Dermis blood vessel endothelial cell (primary cell): ENCODE measurements around the gene EFTUD2. TPM values are rescaled to one million over a fixed set of nuclear protein-coding genes. Genes with fewer than 3 reads are reported as not detected.
"Not testable (repeated sequence)": the region's sequence is repeated elsewhere in the genome, so short reads cannot be mapped to it uniquely, and the experiment has no call there.

Experiments
- DNase-seq: peaks from one replicate; pipeline ENCODE4 v3.0.0; 2010
- total RNA-seq: library from RNA; depleted of rRNA; stranded (reverse); fragments of >200 nt; gene quantifications from 2 replicates; pipeline ENCODE4 v1.2.3, GENCODE V29; 2014

EFTUD2 gene
- total RNA-seq, 1 donor from 2014 or later: 154 TPM

DNA sequence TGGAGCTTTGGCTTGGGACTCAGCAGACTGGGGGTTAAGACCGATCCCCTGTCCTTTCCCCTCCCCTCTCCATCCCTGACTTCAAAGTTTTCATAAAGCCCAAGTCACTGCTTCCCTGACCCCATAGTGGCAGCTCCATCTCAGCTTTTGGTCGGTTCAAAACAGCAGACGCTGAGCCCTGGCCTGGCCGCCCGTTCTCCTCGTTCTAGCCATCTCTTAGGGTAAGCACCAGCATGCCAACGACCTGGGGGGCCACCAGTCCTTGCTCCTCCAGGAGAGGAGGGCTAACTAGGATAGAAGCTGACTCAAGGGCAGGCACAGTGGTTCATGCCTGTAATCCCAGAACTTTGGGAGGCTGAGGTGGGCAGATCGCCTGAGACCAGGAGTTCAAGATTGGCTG is 53.0 kb downstream of the EFTUD2 start:
- no peak for DNase-seq

DNA sequence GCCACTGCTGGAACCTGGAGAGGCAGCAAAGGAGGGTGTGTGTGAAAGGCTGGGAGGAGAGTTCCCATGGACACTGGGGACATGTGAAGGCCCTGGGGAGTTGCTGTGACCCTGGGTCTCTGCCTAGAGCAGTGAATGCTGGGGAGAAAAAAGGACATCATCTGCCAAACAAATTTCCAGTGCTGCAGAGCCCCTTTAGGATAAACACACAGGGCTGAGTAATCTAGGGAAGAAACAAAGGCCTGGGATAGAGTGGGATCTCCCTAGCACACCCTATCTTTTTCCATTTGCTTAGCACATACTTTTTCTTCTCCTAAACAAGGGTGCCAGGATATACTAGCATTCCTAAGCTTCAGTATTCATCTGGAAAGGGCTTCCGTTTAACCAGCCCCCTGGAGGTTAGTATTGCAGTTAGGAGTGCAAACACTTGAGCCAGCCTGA is 54.8 kb downstream of the EFTUD2 start:
- DNase-seq: peak; percentile 30

DNA sequence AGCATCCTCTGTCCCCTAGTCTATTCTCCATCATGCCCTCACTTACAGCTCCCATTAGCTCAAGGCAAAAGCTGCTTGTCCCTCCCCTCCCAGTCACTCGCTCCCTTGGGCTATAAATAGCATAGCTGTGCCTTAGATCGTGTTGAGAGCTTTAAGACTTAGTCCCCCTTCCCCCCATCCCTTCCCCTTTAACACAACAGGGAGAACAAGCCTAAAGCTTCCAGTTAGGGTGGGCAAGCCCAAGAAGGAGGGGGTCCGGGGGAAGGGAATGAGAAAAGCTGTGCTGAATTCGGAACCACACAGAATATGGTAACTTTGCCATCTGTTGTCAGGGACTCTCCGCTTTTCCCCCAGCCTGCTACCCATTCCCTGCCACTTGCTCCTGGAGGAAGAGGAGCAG is 56.5 kb downstream of the EFTUD2 start:
- DNase-seq: no peak

DNA sequence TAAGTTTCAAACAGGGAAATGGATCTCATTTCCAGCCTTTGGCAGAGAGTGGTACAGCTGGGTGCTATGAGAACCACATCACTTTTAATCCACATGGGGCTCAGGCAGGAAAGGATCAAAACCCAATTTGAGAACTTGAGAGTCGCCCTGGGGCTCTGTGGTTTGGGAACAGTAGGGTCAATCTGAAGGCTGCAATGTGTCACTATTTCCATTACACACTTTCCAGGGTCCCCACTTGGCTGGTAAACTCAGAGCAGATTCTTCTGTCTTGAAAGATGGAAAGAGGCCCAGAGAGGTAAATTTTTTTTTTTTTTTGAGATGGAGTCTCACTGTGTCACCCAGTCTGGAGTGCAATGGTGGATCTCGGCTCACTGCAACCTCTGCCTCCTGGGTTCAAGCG is 58.3 kb downstream of the EFTUD2 start:
- no peak for DNase-seq

DNA sequence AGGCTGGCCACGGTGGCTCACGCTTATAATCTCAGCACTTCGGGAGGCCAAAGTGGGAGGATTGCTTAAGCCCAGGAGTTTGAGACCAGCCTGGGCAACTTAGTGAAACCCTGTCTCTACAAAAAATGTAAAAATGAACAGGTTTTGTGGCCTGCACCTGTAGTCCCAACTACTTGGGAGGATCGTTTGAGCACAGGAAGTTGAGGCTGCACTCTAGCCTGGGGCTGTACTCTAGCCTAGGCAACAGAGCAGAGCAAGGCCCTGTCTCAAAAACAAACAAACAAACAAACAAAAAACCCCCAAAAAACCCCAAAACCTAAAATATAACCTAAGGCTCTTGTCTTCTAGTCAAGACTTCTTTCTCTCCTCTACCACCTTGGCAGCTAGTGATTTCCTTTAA is 59.0 kb downstream of the EFTUD2 start:
- no peak for DNase-seq

DNA sequence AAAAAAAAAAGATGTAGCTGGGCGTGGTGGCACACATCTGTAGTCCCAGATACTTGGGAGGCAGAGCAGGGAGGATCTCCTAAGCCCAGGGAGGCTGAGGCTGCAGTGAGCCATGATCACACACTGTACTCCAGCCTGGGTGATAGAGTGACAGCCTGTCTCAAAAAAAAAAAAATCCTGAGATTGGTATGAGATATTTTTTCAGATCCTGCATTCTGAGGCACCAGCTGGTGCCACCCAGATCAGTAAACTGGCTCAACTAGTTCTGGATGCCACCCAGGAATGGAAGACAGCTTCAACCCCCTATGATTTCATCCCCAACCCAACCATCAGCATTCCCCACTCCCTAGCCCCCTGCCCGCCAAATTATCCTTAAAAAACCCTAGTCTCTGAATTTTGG is 62.0 kb downstream of the EFTUD2 start:
- no peak for DNase-seq

DNA sequence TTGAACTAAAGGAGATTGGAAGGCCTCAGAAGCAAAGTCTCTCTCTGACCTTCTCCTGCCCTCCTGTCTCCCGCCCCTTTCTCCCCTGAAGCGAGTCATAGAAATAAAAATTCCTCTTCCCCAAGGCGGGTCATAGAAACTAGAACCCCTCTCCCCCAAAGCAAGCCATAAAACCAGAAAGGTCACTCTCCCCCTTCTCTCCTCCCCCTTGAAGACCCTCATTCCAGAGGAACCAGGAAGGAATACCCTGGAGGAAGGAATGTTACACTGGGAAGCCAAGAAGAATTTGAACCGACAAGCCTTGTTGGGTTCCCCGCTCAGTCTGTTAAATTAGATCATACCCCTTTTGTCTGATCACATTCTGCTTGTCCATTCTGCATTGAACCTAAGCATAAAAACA is 66.4 kb downstream of the EFTUD2 start:
- DNase-seq: no peak

DNA sequence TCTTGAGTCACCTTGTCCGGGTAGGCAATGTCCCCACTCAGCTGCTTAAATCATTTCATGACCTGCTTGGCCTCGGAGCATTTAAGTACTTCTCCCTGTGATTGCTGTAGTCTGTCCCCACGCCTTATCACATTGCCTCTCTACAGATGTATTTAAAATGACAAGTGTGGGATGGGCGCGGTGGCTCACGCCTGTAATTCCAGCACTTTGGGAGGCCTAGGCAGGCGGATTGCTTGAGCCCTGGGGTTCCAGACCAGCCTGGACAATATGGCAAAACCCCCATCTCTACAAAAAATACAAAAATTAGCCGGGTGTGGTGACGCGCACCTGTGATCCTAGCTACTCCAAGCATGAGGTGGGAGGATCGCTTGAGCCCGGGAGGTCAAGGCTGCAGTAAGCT is 67.9 kb downstream of the EFTUD2 start:
- DNase-seq: no peak

DNA sequence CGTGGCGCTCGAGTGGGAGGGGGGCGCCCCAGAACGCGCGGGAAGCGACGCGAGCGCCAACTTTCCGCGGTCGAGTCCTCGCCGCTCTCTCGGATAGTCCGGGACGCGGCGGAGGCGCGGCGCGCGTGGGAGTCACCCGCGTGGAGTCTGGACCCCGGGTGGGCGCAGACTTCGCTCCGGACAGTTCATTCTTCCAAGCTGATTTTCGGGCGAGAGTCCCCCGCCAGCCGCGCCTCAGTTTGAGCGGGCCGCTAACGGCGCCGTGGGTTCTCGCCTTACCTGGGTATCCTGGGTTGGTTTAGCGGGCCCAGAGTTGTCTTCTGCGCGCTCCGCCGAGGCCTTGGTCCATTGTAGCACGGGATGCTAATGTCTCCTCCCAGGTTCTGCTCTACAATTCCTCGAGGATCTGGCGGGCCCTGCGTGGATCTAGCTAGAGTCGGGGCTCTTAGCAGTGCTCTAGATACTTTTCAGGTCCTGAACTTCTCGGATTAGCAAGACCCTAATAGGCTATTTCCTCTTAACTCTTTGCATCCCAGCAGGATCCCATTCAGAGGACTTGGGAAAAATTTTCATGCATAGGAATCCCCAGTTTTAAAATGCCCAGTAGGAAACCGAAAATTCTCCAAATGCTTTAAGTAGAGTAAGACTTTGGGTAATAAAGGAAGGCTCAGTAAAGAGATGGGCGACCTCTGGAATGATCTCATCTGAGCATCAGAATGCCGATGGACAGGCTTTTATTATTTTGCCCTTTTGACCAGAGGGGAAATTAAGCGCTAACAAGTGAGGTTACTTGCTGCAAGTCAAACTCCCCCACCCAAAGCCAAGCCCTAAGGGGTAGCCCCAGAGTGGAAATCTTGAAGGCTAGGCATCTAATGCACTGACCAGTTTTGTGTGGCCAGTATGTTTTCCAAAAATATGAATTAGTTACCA is 68.6 kb downstream of the EFTUD2 start:
- DNase-seq: peak; percentile 47

DNA sequence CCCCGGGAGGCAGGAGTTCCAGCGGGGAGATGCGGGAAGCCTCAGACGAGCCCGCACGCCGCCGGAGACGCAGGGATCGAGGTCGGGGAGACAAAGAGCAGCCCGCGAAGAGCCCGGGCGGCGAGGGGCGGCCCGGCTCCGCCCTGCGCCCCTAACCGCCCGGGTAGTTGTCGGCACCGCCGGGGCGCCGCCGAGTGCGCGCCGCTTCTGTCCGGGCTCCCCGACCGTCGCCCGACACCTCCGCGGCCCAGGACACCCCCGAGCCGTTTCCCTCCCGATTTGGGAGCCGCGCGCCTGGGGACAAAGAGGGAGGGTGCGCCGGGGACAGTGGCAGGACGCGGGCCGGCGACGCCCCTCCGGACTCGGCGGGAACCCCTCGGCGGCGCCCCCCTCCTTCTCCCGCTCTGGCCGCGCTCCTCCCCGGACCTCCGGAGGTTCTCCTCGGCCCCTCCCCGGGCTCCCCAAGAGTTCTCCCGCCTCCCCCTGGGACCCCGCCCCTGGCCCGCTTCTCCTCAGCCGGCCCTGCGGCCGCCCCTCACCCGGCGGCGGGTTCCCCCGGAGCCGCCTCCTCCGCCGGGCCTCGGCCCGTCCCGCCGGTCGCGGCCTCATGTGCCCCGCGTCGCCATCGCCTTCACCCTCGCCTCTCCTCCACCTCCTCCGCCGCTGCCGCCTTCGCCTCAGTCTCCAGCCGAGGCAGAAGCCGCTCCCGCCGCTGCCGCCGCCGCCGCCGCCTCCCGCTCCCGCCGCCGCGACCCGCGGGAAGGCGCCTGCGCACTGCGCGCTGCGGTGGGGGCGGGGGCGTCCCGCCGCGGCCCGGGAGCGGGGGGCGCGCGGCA is 69.5 kb downstream of the EFTUD2 start, which contains the start of gene GJC1:
GJC1 (minus strand) TSS at position 765 of the 836 bp plus-strand sequence. CDS start 24,470 bp downstream, outside the sequence.
- peak; percentile 55 for DNase-seq

DNA sequence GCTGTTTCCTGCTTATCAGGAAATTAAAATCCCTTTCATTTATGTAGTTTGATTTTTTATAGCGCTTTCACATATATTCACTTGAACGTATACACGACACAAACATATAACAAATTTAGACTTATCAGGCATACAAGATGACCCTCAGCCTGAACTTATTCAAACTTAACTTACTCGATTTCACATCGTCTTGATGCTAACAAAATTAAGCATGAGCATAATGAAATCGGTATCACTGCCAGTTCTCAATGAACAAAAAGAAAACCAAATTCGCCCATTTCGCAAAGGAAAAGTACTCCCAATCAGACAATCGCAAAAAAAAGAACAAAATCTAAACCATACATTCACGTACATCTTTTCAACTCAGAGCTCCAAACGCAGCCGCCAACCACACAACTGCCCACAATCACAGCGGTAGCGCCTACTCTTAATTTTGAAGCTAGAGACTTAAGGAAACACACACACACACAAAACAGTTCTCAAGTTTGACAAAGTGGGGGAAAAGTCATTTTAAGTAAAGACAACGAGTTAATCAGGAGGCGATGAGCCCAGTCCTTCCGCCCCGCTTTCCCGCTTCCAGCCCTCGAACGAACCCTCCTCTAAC is 70.2 kb downstream of the EFTUD2 start:
- DNase-seq: peak; percentile 48

DNA sequence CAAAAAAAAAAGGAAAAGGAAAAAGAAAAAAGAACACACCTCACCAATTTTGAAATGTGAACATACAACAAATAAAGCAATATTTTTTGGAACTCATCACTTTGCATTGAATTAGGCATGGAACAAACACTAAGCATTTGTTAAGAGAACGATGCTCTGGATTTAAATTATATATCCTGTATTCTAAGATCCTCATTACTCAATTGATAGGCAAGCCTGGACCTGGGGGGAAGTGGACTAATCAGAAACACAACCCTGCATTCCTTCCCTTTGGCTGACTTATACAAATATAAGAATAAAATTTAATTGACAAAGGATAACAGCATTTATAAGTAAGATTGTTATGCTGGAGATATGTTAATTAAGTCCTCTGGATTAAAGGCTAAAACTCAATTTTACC is 71.4 kb downstream of the EFTUD2 start:
- DNase-seq: peak; percentile 11

DNA sequence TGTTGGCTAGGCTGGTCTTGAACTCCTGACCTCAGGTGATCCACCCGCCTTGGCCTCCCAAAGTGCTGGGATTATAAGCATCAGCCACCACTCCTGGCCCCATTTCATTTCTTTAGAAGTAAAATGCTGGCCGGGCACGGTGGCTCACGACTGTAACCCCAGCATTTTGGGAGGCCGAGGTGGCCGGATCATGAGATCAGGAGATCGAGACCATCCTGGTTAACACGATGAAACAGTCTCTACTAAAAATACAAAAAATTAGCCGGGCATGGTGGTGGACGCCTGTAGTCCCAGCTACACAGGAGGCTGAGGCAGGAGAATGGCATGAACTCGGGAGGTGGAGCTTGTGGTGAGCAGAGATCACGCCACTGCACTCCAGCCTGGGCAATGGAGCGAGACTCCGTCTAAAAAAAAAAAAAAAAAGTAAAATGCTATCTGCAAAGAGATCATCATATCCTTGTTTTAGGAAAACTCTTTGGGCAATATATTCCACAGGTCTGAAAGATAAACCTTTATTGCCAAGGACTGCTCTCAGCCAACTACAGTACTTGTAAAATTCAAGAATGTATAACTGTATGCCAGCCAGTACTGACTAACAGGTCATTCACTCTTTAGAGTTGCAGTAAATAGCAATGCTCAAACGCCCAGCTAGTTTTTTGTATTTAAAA is 73.0 kb downstream of the EFTUD2 start:
- DNase-seq: no peak

DNA sequence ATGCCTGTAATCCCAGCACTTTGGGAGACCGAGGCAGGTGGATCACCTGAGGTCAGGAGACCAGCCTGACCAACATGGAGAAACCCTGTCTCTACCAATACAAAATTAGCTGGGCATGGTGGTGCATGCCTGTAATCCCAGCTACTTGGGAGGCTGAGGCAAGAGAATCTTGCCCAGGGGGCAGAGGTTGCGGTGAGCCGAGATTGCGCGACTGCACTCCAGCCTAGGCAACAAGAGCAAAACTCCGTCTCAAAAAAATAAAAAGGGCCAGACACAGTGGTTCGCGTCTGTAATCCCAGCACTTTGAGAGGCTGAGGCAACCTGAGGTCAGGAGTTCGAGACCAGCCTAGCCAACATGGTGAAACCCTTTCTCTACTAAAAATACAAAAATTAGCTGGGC is 74.0 kb downstream of the EFTUD2 start:
- not testable (repeated sequence) for DNase-seq

DNA sequence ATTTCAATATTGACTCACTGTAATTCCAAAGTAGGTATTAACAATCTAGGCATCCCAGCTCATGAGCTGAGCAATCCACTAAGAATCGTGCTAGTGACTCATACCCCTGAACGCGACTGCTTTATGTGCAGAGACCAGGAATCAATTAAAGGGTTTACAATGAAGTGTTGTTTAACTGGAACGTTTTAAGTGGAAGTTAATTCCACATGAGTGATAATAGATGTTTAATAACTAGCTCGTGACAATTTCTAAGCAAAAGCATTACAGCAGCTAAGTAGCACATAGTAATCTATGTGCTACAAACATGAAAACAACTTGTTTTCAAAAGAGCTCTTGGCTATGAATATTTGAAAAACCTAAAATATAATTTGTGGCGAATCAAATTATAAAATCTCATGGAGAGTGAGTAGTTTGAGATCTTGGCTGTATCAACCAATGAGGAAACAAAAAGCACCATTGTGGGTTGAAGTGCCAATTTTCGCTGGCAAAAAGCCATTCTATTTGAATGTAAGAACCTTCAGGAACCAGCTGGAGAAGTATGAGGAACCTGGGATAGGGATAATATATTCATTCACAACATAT is 78.5 kb downstream of the EFTUD2 start:
- peak; percentile 85 for DNase-seq

DNA sequence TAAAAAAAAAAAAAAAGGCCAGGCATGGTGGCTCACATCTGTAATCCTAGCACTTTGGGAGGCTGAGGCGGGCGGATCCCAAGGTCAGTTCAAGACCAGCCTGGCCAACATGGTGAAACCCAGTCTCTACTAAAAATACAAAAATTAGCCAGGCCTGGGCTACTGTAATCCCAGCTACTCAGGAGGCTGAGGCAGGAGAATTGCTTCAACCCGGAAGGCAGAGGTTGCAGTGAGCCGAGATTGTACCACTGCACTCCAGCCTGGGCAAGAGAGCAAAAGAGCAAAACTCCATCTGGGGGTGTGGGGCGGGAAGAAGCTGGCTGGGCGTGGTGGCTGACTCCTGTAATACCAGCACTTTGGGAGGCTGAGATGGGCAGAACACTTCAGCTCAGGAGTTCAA is 80.7 kb downstream of the EFTUD2 start:
- DNase-seq: not testable (repeated sequence)

DNA sequence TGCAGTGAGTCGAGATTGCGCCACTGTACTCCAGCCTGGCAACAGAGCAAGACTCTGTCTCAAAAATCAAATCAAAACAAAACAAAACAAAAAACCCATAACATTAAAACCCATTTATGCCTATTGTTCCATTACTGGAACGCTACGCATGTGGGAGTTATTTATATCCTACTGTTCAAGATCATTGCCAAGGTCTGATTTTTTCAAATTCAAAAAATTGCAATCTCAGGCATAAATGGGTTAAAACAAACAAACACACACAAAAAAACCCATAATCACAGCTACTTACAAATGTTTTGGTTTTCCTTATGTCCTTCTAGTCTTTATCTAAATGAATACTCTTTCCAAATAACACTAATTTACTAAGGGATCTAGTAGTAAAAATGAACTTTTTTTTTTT is 87.0 kb downstream of the EFTUD2 start:
- no peak for DNase-seq

DNA sequence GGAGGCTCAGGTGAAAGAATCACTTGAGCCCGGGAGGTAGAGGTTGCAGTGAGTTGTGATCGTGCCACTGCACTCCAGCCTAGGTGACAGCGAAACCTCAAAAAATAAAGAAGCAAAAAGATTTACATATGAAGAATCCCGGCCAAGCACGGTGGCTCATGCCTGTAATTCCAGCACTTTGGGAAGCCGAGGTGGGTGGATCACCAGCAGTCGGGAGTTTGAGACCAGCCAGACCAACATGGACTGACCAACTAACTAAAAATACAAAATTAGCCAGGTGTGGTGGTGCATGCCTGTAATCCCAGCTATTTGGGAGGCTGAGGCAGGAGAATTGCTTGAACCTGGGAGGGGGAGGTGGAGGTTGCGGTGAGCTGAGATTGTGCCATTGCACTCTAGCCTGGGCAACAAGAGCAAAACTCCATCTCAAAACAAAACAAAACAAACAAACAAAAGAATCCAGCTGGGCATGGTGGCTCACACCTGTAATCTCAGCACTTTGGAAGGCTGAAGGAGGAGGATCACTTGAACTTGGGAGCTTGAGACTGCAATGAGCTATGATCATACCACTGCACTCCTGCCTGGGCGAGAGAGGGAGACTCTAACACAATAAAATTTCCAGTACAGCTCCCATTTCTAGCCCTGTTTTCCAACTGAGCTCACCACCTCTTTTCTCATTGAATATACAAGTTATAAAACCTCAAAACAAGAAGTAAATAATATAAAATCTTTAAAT is 90.4 kb downstream of the EFTUD2 start:
- not testable (repeated sequence) for DNase-seq

DNA sequence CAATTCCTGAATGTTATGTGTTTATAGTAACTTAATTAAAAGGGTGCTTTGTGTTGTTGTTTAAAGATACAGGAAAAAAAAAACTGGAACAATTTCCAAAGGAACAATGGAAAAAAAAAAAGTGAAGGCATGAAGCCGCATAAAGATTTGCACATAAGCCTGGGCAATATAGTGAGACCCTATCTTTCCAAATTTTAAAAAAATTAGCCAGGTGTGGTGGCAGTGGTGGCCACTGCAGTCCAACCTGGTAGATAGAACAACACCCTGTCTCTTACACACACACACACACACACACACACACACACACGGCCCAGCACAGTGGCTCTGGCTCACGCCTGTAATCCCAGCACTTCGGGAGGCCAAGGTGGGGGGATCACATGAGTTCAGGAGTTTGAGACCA is 91.1 kb downstream of the EFTUD2 start:
- DNase-seq: no peak

DNA sequence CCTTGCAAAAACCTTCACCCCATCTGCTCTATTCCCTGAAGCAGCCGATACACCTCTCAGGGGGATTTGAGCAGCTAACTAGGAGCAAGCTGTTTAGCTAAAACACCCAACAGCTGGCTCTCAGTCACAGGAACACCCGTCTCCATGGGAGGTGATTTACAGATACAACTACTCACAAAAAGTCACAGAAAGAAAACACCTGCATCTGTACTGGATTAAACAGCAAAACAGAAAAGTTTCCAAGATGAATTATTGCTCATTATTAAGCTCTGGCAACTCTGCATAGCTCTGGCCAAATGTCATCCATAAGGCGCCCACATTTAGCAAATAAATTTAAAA is 91.5 kb downstream of the EFTUD2 start:
- no peak for DNase-seq

DNA sequence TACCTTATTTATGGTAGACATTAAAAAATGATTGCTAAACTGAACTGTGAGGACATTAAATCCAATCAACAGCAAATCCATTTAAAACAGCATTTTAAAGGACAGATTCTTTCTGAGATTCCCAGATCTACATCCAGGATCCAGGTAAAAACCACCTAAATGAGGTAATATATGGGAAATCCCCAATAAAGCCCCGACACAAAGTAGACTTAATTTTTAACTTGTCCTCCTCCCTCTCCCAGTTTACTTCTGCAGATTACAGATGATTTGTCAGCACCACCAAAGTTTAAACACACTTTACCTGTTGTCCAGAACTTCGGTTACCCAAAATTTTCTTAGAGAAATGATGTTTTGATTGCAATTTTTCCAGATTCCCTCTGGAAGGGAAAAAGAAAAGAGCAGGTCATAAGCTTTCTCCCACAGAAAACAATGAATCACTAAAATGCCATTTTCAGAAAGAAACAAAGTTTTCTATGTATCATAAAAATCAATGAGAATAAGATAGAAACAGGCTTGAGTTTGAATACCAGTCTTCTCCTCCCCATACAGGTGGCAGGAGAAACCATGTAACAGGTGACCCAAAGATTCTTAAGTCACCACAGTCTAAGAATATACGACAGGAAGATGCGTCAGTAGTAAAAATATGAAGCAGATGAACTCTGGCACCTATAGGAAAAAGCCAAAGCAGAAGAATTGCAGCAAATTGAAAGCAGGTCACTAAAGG is 92.0 kb downstream of the EFTUD2 start:
- peak; percentile 36 for DNase-seq
